Stimulated activated CD8-positive, alpha-beta memory T cell treated with anti-CD3 and anti-CD28 coated beads, Interleukin-4, amount 100 ng/mL, for 4 hours (primary cell): ENCODE data around the gene IFNL3.
"Not testable (repeated sequence)": the region's sequence is repeated elsewhere in the genome, so short reads cannot be mapped to it uniquely, and the experiment has no call there.

Source experiments
- DNase-seq, 2 donors: peaks; one replicate each; pipeline ENCODE4 v3.0.0-alpha.2; 2020; ENCODE audit warnings: low read depth in 2 of 2, low spot score in 1 of 2

IFNL3 gene

DNA sequence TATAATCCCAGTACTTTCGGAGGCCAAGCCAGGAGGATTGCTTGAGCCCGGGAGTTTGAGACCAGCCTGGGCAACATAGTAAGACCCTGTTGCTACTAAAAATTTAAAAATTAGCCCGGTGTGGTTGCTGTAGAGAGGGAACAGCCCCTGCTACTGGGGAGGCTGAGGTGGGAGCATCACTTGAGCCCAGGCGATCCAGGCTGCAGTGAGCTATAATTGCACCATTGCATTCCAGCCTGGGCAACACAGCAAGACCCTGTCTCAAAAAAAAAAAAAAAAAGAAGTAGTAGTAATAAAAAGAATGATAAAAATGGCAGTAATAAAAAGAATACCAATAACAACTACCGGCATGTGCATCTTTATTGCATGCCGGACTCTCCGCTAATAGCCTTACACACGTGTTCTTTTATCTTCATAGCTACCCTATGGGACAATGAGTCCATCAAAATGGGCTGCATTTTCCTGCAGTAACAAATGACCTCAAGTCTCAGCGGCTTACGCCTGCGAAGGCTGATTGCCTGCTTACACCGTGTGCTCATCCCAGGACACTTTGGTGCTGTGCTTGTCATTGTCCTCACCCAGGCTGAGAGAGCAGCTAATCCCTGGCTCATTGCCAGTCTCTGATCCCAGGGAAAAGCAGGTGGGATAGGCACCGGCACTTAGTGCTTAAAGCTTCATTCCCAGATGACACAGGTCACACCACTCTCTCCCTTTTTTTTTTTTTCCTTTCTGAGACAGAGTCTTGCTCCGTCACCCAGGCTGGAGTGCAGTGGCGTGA lies 26.4 kb downstream of the IFNL3 start:
- no peak for DNase-seq

DNA sequence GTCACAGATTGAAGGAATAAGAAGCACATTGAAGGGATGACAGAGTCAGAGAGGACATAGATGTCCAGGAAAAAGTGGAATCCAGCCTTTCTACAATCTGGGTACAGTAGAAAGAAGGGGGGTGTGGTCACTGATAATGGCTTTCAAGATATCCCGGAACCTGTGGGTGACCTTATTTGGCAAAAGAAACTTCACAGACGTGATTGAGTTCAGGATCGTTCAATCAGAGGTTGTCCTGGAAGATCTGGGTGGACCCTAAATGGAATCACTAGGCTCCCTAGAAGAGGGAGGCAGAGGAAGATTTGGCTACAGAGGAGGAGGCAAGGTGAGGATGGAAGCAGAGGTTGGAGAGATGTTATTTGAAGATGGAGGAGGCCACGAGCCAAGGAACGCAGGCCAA lies 27.7 kb downstream of the IFNL3 start:
- DNase-seq, result no peak

DNA sequence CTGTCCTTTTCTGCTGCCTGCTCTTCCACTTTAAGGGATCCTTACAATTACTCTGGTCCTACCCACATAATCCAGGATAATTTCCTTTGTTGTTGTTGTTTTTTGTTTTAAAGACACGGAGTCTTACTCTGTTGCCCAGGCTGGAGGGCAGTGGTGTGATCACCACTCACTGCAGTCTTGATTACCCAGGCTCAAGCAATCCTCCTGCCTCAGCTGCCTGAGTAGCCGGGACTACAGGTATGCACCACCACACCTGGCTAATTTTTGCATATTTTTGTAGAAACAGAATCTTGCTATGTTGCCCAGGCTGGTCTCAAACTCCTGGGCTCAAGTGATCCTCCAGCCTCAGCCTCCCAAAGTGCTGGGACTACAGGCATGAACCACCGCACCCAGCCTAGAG lies 29.5 kb downstream of the IFNL3 start:
- DNase-seq, result not testable (repeated sequence)

DNA sequence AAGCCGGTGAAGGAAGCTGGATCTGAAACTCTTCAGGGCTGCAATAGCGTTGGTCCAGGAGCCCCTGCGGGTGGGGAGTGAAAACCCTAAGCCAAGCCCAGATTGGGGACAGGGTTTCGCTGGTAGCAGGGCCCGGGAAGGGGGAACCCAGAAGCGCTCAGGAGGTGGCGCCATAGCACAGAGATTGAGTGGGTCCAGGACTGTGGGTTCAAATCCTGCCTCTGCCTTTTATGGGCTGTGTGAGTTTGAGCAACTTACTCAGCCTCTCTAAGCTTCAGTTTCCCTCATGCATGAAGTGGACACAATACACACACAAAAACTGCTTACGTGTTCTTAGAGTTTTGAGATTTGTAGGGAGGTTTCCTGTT lies 32.4 kb downstream of the IFNL3 start:
- peak; percentile 8 to 16 for DNase-seq

DNA sequence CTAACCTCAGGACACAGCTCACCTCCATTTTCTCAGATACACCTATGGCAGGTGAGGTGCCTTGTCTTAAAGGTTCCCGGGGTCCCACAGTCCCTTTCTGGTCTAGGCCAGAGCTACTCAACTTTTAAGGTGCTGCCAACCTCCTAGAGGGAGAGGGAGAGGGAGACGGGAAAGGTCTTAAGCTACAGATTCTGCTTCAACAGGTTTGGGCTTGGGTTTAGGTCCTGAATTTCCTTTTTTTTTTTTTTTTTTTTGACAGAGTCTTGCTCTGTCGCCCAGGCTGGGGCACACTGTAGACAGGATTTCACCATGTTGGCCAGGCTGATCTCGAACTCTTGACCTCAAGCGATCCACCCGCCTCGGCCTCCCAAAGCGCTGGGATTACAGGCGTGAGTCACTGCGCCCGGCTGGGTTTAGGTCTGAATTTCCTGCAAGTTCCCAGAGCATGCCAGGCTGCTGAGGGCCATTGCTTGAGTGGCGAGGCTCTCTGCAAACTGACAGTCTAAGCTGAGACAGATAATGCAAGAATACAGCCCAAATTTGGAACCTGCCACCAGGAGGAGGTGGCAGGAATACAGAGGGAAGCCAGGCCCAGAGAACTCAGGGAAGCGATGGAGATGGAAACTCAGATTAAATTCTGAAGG lies 33.0 kb downstream of the IFNL3 start:
- DNase-seq, result no peak

DNA sequence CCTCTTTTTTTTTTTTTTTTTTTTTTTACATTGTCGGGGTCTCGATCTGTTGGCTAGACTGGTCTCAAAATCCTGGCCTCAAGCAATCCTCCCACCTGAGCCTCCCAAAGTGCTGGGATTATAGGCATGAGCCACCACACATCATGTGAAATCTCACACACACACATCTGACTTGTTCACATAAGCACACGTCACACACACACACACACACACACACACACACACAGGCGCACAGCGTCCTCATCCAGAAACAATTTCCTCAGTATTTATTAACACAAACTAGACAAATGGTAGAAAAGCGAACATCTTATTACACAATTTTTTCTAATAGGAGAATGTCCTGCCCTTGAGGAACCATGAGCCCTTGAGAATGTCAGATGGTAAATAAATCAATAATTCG lies 35.6 kb downstream of the IFNL3 start:
- DNase-seq, result no peak

DNA sequence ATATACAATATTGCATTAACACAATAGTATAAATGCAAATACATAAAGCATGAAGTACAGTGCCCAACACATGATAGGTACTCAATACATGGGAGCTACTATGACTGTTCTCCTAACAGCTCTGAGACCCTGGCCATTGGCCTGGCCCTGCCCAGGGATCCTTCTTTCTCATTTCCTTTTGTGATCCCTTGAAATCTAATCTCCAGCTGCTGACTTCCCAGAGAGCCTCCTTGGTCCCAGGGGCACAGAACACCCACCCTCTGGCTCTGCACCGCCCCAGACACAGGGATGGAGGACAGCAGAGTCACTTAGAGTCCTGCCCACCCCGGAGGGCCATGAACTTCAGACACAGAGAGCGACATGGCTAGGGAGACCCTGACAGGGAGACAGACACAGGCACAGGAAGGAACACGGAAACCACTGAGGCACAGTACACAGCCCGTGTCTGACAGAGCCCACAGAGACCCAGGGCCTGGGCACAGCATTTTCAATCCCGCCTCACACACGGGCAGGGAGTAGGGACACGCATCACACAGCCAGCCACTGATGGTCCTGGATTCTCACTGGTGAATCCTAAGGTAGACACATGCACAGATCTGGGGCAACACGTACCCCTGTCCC lies 36.5 kb downstream of the IFNL3 start:
- no peak for DNase-seq

DNA sequence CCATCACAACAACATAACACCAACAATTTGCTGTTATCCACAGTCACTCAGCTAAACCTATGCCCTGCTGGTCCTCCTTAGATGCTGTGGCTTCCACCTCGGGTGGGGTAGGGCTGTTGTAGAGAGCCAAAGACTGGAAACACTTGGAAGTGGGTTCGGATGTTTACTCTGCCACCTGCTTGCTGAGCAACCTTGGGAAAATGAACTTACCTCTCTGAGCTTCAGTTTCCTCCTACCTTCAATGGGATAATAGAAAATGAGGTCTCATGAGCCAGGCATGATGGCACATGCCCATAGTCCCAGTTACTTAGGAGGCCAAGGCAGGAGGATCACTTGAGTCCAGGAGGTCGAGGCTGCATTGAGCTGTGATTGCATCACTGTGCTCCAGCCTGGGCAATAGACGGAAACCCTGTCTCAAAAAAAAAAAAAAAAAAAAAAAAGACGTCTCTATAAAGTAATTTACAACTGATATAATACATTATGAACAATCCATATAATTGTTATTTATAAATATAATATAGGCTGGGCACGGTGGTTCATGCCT lies 37.4 kb downstream of the IFNL3 start:
- DNase-seq, result no peak

DNA sequence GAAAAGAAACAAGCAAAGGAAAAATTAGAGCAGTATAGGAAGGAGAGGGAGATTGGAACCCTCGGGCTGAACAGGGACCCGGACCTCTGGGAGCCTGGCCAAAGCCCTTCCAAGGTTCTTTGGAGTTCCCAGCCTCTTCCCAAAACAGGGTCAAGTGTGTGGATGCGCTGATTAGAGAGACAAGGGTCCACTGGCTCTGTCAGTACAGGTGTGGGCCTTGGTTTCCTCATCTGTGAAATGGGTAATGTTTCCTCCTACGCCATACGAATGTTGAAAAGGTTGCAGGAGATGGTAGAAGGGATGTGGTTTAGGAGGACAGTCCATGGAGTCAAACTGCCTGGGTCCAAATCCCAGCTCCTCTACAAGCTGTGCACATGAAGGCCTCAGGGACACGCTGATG lies 38.7 kb downstream of the IFNL3 start:
- DNase-seq, result no peak

DNA sequence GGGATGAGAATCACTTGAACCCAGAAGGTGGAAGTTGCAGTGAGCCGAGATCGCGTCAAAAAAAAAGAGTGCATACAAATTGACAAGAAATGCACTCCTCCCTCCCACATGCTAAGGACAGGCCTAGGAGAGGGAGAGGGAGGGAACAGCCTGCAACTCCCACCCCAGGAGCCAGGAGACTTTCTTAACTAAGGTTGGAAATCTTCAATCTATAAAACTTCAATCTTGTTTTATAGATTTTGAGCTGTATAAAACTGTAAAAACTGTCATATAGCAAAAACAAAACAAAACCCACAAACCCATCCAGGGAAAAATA lies 39.4 kb downstream of the IFNL3 start:
- DNase-seq, result no peak

DNA sequence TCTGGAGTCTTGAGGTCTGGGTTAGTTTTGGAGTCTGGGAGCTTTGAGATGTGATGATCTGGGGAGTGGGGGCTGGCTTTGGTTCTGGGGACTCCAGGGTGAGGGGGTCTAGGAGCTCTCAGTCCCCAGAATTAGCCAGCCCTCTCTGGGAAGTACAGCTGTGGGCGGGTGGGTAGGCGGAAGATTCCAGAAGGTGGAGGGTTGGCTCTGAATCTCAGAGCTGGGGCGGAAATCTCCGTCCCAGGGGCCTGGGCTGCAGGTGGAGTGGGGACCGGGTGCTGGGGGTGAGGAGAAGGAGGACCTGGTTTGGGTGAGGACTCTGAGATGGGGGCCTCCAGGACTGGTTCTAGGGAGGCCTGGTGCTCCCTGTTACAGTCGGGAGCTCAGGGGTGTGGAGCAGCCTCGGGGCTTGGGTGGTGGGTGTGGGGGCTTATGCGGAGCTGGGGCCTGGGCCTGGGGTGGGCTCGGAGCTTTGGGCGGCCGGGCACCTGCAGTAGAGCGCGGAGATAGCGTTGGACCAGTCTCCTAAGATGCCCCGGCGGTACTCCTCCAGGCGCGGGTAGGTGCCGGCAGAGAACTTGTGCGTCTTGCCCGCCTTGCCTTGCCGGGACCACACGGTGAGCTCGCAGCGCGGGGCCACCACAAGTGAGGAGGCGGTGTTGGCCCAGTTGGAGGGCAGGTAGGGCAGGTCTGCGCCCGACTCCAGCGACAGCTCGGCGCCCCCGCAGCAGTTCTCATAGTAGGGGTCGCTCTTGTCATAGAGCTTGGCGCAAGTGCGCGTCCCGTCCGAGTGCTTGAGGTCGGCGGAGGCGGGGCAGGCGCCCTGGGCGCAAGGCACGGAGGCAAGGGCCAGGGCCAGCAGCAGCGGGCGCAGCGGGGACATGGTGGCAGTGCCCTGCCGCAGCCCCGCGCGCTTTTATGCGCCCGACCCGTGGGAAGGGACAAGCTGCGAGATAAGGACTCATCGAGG lies 41.1 kb downstream of the IFNL3 start, which contains the start of gene SYCN:
Gene SYCN (minus strand): TSS at position 892 of the 970 bp plus-strand sequence. CDS start 9 bp downstream, at position 883.
- no peak for DNase-seq

DNA sequence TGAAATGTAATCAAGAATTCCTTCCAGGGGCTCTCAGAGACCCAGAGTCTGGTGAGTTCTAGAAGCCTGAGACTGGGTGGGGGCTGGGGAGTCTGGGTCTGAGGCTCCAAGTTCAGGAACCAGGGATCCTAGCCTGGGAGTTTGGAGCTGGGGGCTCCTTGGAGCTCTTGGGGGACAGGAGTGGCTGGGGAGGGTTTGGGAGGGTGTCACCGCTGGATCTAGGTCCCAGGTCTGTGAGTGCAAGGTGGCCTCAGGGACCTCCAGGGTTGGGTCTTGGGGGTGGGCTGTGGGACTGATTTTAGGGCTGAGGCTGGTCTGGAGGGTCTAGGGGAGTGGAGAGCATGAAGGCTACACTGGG lies 41.8 kb downstream of the IFNL3 start:
- DNase-seq, result no peak

DNA sequence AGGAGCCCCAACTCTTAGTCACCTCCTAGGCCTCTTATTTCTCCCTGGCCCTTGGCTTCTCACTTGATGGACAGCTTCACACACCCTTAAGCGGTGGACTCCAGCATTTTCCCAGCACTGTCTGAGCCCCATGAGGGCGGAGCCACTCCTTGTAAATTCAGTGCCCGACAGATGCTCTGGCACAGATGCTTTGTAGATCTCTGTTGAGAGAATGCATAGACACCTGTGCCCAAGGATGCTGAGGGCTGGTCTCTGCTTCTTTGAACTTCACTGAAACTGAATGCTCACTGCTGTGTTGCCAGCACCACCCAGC lies 44.0 kb downstream of the IFNL3 start:
- no peak for DNase-seq

DNA sequence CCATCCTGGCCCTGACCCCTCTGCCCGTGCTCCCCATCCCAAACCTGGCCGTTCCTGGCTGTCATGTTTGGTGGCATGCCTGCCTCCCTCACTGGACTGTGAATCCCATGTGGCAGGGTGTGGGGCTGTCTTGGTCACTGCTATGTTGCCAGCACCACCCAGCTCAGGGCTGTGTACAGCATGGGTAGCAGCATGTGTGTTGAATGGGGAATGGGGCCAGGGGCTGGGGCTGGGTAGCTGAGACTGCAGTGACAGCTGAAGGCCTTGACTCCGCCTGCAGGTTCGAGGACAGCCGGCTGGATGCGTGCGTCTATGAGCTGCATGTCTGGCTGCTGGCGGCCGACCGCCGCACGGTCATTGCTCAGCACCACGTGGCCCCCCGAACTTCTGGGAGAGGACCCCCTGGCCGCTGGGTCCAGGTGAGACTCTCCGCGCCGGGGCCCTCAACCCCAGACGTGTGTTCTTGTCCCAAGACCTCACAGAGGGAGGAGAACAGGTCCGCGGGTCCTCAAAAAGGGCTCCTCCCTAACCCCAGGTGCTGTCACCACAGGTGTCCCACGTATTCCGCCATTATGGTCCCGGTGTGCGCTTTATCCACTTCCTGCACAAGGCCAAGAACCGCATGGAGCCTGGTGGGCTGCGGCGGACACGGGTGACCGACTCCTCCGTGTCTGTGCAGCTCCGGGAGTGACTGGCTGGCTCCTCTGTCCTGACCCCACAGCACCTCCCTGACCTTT lies 44.6 kb downstream of the IFNL3 start:
- no peak for DNase-seq

DNA sequence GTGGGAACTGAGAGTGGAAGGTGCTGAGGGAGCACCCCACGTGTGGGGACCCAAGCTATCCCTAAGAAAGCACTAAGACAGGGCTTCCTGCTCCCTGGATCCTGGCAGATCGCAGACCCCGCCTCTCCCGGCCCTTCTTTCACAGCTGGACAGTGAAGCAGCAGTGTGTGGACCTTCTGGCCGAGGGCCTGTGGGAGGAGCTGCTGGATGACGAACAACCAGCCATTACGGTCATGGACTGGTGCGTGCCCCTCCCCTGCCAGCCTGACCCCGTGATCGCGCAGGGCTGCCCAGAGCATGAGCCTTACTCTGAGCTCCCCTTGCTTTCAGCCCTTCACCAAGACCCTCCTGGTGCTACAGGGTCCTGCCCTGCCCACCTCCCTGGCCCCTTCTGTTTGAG lies 45.8 kb downstream of the IFNL3 start:
- no peak for DNase-seq

DNA sequence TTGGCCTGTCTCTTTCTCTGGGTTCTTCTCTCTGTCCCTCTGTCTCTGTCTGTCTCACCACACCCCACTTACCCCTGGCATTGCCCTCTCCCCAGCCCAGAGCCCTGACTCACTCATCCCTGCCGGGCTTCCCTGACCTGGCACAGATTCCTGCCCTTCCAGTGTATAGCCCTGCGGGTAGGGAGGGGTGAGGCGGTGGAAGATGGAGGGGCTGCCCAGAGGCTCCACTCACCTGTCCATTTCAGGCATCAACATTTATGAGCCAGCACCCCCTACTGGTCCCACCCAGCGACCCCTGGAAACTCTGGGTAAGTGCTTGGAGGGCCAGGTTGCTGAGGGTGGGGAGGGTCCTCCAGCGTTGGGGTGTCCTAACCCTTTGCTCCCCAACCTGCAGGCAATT lies 47.0 kb downstream of the IFNL3 start:
- no peak for DNase-seq

DNA sequence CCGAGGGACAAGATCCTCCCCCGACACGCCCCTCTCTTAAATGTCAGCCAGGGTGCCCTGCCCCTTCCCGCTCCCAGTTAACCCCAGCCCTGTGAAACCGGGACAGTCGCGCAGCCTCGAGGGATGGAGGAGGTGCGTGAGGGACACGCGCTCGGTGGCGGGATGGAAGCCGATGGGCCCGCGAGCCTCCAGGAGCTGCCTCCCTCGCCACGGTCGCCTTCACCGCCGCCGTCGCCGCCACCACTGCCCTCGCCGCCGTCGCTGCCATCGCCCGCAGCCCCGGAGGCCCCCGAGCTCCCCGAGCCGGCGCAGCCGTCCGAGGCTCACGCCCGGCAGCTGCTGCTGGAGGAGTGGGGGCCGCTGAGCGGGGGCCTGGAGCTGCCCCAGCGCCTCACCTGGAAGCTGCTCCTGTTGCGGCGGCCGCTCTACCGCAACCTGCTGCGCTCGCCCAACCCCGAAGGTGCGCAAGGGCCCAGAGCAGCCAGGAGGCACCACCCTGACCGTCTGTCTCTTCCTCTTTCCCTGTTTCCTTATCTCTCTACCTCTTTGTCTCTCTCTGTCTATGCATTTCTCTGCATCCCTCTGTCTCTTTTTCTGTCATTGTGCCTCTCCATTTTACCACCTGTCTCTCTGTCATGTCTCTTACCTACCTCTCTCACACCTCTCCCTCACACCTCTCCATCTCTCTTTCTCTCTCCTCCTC lies 47.8 kb downstream of the IFNL3 start, which contains the start of gene NCCRP1:
Gene NCCRP1 (plus strand): TSS at position 105 of the 703 bp plus-strand sequence. CDS start 19 bp downstream, at position 124.
- DNase-seq, result no peak

DNA sequence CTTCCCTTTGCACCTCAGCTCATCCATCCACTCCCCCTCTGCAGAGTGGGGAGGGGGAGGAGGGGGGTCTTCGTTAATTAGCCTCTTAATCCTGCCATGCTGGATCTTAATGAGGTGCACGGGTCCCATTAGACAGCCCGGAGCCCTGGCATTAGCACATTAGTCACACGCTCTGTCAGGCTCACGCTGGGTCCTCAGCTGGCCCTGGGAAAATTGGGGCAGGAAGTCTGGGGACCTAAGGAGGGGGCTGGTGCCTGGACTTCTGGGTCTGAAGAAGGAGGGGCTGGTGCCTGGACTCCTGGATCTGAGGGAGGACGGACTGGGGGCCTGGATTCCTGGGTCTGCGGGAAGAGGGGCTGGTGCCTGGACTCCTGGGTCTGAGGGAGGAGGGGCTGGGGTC lies 48.5 kb downstream of the IFNL3 start:
- DNase-seq, result no peak

DNA sequence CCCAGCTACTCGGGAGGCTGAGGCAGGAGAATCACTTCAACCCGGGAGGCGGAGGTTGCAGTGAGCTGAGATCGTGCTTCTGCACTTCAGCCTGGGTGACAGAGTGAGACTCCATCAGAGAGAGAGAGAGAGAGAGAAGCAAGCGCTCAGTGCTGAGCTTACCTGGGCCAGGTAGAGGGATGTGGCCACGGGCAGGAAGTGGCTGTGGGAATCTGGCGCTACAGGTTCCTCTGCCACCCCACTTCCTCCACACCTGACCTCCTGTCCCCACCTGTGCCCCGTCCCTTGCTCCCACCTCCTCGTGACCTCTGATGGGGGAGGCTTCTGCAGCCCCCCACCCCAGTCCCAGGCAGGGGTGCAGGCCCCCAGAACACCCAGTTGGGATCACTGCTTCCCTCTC lies 49.1 kb downstream of the IFNL3 start:
- no peak for DNase-seq
